Kidney tubule cell (primary cell): ENCODE results near the gene CABP2.
"Not testable (repeated sequence)": the region's sequence is repeated elsewhere in the genome, so short reads cannot be mapped to it uniquely, and the experiment has no call there.

Experiments used
- DNase-seq: peaks from one replicate; pipeline ENCODE4 v3.0.0-alpha.2; 2018; ENCODE audit warnings: low spot score

The CABP2 gene

GRCh38 chr11:67494371-67495233 is 28.6 kb downstream of the CABP2 start:
- no peak for DNase-seq

- DNase-seq, result no peak
Measured at GRCh38 chr11:67493548-67494370, 29.5 kb downstream of the CABP2 start.

- no peak for DNase-seq
Measured at GRCh38 chr11:67492801-67493547, 30.3 kb downstream of the CABP2 start.

- no peak for DNase-seq
Measured at GRCh38 chr11:67492069-67492727, 31.0 kb downstream of the CABP2 start.

- DNase-seq, result no peak
Measured at GRCh38 chr11:67491276-67492068, 31.8 kb downstream of the CABP2 start.

GRCh38 chr11:67490727-67491065 is 32.5 kb downstream of the CABP2 start:
- DNase-seq, result no peak

GRCh38 chr11:67489885-67490726 is 33.1 kb downstream of the CABP2 start:
- DNase-seq, result no peak

DNA sequence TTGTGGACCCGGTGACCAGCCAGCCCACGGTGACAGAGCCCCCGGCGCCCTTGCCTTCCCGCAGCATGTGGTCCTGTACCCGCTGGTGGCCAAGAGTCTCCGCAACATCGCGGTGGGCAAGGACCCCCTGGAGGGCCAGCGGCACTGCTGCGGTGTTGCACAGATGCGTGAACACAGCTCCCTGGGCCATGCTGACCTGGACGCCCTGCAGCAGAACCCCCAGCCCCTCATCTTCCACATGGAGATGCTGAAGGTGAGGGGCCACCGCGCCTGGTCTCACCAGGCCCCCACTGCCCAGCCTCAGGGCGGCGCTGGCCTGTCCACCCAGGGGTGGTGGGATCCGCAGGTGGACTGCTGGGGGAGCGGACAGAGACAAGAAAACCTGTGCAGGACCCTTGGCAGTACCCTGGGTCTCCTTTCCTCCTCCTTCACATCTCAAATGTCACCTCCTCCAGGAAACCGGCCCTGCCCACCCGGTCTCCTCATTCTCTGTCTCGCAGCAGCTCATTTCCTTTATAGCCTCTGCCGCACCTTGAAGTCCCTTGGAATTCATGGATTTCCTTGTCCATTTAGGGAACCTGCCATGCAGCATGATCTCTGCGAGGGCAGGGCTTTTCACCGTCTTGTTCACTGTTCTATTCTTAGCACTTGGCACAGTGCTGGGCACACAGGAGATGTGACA is 33.9 kb downstream of the CABP2 start:
- DNase-seq, result no peak

- no peak for DNase-seq
Measured at GRCh38 chr11:67486481-67487195, 36.6 kb downstream of the CABP2 start.

GRCh38 chr11:67485873-67486361 is 37.3 kb downstream of the CABP2 start:
- DNase-seq, result not testable (repeated sequence)

- DNase-seq, result no peak
Measured at GRCh38 chr11:67484847-67485311, 38.4 kb downstream of the CABP2 start.

DNA sequence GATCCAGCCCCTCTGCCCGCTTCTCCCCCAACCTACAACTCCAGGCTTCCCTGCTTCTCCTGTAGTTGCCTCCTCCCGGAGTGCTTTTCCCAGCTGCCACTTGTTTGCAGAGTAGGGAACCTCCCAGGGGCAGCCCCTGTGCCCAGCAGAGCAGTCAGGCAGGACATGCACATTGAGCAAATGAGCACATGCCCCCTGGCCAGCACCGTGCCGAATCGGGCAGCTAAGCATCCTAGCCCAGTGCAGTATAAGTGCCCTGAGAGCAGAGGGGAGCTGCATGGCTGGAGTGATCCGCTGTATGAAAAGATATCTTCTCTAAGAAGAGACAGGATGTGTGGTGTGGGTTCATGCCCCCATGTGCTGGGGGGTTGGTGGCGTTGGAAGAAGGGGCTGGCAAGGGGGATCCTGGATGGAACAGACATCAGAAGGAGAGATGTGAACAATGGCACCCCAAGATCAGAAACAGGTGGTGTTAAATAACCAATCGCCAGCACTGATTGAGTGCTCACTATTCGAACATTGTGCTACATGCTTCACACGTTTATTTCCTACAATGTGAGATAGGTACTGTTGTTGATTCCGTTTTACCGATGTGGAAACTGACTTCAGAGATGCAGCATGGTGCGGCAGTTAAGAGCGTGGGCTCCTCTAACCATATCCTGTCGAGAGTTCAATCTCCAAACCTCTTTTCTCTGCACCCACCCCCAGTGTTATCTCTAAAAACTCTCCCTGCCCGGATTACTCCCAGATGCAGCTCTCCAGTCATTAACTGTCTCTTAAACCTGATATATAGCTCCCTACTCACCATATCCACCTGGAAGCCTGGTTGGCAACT is 39.2 kb downstream of the CABP2 start:
- peak; percentile 51 for DNase-seq

DNA sequence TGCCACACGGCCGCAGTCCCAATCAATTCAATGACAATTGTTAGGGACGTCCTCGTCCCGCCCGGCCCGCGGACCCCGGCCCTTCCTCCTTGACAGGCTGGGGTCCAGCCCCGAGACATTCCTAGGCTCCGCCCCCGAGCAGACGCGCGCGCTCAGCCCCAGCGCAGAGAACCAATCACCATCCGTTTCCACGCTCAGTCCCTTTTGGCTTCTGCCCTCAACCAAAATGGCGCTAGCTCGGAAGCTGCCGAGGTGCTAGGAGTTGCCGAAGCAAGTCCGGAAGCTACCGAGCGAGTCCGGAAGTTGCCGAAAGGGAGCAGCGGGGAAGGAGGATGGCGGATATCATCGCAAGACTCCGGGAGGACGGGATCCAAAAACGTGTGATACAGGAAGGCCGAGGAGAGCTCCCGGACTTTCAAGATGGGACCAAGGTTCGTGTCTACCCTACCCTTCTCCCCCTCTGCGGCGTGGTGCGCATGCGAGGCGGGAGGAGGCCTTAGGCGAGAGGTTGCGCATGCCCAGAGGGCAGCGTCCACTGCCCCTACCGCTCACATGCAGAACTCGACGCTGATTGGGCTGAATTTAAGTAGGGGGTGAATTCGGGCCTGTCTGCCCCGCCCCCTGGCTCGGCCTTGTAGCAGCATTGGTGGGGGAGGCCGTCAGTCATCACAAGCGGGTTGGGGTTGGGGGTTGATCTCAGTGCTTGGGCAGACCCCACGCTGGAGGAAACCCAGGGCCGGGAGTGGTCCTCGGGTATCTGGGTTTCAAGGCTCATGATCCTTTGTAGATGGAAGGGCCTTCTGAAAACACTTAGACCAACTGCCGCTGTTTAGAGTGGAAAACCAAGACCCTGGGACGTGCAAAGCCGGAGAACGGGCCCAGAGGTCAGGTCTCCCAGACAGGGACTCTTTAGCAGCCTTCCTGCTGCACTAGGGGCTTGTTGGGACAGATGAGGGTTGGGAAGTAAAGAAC is 40.1 kb downstream of the CABP2 start, which contains the start of gene AIP:
Gene AIP (plus strand): TSS at position 200 of the 972 bp plus-strand sequence. CDS start 133 bp downstream, at position 333.
- peak; percentile 98 for DNase-seq

- no peak for DNase-seq
Measured at GRCh38 chr11:67482275-67482826, 40.9 kb downstream of the CABP2 start.

- not testable (repeated sequence) for DNase-seq
Measured at GRCh38 chr11:67477344-67478050, 45.7 kb downstream of the CABP2 start.
